RKO (cell line): ENCODE data around the gene ZNF423.

ENCODE experiments used
- DNase-seq: peaks from one replicate; pipeline ENCODE4 v3.0.0-alpha.2; 2016; ENCODE audit warnings: low spot score

The ZNF423 gene

DNA sequence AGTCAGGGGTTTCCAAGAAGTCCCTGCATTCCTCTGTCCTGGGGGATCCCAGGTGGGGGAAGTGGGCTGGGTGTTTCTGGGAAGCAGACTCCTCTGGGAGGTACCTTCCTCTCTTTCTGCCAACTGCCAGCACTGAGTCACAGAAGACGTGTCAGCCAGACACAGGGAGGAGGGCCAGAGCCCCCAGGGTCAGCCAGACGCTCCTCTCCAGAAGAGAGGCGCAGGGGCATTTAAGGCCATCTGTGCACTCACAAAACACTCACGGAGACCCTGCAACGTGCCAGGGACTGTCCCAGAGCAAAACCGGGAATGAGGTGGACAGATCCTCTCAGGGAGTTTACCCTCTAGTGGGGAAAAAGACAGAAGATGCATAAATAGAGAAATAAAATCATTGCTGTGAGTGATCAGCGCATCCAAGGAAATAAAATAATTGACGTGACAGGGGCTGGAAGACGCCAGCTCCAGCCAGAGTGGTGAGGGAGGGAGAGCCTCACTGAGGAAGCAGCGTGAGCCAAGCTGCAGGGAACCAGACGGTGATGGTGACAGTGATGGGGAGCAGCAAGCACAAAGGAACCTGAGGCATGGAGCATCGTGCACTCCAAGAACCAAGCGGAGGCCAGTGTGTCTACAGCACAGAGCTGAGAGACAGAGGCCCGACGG, 105.4 kb downstream of the ZNF423 start:
- DNase-seq, result no peak

DNA sequence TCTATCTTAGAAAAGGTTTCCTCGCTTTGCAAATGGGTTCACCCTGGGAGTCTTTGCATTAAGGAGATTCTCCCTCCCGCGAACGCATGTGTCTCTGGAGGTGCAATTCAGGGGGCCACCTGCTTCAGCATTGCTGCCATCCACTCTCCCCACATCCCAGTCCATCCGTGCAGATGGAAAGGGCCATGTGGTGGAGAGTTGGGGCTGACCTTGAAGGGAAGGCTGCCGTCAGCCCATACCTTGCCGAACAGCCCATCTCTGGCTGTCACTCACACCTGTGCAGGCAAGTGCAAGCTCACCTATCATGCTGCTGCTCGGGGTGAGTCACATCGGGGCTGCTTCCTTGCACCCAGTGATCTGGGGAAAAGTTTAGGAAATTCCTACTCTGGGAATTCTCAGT, 106.1 kb downstream of the ZNF423 start:
- DNase-seq, result no peak

GRCh38 chr16:49748322-49748721, 107.6 kb downstream of the ZNF423 start:
- no peak for DNase-seq

DNA sequence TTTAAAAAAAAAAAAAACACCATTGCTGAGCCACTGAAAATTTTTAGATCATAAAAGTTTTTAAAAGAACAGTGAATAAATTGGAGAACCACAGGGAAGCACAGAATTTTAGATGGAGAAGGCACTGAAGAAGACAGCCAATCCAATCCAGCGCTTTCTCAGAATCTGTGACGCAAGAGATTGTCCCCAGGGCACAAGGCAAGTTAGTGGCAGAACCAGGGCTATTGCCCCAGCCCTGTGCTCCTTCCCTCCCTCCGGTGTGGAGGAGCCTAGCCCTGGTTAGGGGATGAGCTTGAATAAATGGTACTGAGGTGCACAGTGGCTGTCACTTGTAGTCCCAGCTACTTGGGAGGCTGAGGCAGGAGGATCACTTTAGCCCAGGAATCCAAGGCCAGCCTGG, 108.3 kb downstream of the ZNF423 start:
- no peak for DNase-seq

DNA sequence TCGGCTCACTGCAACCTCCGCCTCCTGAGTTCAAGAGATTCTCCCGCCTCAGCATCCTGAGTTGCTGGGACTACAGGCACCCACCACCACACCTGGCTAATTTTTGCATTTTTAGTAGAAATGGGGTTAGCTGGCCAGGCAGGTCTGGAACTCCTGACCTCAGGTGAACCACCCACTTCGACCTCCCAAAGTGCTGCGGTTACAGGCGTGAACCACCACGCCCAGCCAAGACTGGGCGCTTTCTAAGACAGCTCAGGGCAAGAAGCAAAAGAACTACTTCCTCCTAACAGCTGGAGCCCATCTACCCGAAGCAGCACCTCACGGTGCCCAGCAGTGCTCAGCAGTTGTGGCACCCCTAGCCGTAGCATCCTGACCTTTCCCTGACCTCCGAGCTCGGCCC, 109.4 kb downstream of the ZNF423 start:
- no peak for DNase-seq

DNA sequence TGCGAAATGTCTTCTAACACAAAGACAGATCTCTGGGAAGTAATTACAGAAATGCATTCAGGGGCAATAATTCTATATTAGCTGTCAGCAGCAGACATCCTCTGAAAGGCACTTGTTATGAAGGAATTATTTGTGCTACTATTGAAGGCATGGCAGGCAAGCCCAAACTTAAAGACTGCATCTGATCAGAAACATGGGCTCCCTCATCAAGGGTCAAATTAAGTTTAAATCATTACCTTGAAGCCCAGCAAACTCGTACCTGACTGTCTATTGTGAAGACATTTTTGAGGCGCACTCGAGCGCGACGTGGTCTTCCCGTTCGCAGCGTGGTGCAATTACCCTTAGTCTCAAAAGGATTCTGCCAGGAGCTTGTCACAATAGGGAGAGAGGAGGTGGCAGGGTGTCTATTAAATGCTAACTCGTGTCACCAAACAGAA, 110.6 kb downstream of the ZNF423 start:
- no peak for DNase-seq

DNA sequence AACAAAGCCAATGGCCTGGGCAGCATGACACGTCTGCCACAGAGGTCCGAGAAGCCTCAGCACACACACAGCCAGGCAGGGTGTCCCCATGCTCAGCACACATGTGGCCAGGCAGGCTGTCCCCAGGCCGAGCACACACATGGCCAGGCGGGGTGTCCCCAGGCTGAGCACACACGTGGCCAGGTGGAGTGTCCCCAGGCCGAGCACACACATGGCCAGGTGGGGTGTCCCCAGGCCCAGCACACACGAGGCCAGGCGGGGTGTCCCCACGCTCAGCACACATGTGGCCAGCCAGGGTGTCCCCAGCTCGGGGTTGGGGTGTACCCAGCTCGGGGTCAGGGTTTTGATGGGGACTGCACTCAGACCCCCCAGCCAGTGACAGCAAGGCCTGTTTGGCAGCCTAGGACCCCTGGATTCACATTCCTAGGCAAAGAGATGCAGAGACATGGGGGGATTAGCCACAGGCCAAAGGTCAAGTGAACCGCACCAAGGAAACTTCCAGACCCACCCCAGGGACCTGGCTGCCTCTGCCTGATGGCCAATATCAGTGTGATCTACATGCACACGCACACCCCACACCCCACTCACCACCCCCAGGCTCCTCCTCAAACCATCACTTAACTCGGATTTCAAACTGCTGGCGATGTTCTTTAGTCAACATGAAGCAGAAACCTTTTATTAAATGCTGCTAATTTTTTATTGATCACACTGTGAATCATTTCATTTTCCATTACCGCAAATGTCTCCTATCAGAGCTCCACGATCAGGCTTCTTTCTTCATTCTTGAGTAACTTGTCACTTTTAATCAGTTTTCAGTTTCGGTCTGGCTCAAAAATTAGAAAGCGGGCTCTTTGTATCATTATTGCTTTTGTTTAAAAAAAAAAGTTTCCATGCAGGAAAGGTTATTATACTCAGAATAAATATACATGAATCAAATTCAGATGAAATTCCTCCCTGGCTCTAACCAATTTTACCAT, 111.4 kb downstream of the ZNF423 start:
- no peak for DNase-seq

GRCh38 chr16:49743658-49744057, 112.3 kb downstream of the ZNF423 start:
- no peak for DNase-seq

DNA sequence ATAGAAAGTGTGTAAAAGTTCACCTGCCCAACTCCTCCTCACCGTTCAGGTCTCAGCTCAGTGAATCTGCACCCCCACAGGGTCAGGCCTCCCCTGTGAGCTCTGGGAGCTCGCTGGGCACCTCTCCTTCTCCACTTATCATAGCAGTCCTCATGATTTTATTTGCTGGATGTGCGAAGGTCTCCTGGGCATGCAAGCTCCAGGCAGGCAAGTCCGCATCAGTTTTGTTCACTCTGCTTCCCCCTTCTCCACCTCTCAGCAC, 112.8 kb downstream of the ZNF423 start:
- no peak for DNase-seq

DNA sequence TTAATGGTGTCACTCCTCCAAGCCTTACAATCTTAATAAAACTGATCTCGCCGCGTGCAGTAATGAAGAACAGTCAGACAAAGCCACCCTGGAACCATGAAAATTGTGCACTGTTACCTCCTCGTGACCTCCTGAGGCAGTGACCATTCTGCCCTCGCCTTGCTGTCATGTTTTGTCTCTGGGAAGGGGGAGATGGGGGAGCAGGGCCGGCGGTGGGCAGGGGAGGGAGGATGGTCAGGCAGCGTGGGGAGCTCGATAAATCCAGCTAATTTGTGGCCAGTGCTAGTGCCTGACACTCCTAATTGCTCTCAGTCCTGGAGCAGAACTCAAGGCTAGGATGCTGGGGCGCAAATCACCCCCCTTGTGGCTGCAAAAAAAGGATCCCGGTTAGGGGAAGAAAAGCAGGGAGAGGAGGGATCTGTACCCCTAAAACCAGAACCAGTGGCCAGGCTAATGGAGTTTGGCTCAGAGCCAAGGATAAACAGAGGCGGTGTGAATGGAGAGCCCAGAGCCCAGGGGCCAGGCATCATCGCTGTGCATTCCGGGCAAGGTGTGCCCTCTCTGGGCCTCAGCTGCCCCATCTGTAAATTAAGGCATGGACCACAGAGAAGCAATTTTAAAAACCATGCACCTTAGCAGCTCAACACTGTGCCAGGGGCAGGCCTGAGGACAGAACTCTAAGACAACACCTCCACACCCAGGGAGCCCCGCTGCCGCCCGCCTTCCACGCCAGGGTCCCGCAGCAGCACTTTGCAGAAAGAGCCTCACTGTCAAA, 113.3 kb downstream of the ZNF423 start:
- DNase-seq, result no peak

- no peak for DNase-seq
Measured at GRCh38 chr16:49740256-49740655, 115.7 kb downstream of the ZNF423 start.

DNA sequence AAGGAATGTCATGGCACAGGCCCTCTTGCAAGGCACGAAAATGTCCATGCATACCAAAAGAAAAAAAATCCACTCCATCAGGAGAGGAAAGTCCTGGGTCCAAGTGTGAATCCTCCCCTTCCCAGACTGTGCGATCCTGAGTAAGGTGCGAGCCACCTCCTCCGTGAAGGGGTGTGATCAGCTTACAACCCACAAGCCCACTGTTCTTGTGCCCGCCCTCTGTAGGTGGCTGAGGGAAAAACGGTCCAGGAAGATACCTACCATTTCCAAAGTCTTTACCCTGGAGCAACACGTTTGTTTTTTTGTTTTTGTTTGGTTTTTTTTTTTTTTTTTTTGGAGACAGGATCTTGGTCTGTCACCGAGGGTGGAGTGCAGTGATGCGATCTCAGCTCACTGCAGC, 116.5 kb downstream of the ZNF423 start:
- DNase-seq, result no peak

- DNase-seq, result no peak
Measured at GRCh38 chr16:49738832-49739231, 117.1 kb downstream of the ZNF423 start.

- DNase-seq, result no peak
Measured at GRCh38 chr16:49738001-49738400, 117.9 kb downstream of the ZNF423 start.

GRCh38 chr16:49737541-49737940, 118.4 kb downstream of the ZNF423 start:
- DNase-seq, result no peak

DNA sequence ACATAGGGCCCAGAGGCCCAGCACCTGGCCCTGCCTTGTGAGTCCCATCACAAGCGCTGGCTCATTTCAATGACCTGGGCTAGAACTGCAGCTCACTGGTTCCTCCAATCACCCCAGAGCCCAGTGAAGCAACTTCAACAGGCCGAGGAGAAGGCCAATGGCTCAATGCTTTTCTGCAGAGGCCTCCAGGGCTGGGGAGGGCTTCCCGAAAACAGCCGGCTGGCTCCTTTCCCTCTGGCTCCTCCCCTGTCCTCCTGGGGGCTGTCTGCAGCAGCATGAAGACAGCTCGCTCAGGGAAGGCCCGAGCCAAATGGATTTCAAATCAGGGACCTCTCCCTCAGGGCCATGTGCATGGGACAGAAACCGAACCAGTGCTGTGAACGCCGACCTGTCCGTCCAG, 121.6 kb downstream of the ZNF423 start:
- no peak for DNase-seq

DNA sequence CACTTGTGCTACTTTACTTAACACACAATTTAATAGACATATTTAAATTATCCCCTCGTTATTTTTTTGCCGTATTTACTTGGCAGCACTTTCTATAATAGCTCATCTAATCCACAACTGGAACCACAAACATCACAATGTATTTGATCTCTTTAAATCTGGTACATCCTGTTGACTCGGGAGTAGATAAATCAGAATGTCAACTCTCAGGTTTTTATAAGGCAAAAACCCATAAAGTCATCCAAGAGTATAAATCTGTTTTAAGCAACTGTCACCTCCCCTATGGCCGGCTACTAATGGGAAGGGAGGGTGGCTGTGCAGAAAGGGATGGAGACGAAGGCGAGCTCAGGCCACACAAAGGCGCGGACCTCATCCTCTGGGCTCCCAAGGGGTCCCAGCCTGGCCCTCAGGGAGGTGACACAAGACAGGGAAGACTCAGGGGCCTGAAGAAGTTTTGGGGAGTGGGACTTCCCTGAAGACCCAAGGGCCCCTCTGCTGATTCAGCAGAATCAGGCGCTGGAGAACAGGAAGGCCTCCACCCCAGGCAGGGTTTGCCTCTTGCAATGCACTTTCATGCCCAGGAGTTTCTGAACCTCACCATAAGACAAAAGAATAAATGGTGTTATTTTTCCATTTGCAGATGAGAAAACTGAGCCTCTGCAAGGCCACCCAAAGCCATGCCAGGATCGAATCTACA, 122.5 kb downstream of the ZNF423 start:
- DNase-seq, result no peak

- DNase-seq, result no peak
Measured at GRCh38 chr16:49731911-49732310, 124.0 kb downstream of the ZNF423 start.

DNA sequence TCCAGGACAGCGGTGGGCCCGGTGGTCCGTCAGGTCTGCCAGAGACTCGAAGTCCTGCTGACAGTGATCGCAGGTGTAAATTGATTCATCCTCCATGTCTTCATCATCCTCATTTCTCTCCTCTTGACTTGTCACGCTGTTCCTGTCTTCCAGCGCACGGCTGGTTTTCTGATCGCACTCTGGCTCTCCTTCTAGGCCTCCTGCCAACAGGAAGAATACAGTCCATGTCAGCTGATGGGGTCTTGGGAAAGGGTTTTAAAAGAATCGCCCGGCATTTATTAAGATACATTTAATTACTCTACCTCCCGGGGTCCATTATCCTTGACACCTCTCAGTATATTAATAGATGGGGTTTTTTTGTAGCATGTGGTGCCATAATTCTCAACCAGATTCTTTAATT, 125.1 kb downstream of the ZNF423 start:
- DNase-seq, result no peak

GRCh38 chr16:49727611-49728010, 128.3 kb downstream of the ZNF423 start:
- DNase-seq, result no peak

DNA sequence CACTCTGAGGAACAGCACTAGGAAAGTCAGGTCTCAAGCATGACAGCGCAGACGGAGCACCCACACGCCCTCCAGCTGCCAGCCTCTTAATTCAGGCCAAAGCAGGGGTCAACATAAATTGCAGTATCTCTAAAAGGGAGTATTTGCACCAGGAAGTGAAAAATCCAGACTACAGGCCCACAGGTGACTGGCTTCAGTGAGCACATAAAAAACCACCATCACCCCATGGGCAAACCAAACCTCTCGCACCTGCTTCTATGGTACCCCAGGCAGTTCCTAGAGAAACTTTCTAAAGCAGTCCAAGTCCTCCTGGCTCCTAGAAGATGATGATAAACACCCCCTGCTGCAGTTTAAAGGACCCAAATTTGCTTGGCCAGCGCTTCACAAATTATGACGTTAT, 129.8 kb downstream of the ZNF423 start:
- no peak for DNase-seq

GRCh38 chr16:49725651-49726050, 130.3 kb downstream of the ZNF423 start:
- DNase-seq, result no peak
